NCI-H2227 (cell line): Measurements from ENCODE around the gene ZCCHC14.
"Not testable (repeated sequence)": the region's sequence is repeated elsewhere in the genome, so short reads cannot be mapped to it uniquely, and the experiment has no call there.

ENCODE experiments used
- DNase-seq: peaks from one replicate; lab custom pipeline; 2025; ENCODE audit not compliant: unreplicated experiment; lab: John Stamatoyannopoulos, UW

ZCCHC14 gene

DNA sequence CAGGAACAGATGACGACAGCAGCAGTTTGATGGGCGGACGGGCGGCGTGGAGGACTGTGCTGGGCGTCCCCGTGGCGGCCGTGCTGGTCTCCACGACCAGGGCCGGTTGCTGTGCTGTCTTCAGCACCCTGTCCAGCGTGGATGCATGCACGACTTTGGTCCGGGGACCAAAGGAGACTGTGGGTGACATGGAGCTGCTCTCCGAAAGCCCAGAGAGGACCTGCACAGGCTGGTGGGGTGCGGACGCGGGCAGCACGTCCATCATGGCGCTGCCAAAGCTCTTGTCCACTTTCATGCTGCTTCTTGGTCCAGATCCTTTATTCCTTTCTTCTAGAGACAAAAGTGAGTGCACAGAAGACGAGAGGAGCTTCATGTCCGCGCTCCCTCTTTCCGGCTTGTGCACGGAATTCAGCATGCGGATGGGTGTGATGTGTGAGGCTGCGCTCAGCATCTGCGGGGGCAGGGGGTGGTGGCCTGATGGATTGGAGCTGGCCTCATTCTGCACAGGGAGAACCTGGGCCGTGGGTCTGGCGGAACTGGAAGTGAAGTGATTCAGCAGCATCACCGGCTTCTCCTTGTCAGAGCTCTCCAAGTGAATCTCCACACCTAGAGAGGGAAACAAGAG is 80.3 kb downstream of the ZCCHC14 start:
- no peak for DNase-seq

GRCh38 chr16:87411375-87412271 is 81.2 kb downstream of the ZCCHC14 start:
- no peak for DNase-seq

DNA sequence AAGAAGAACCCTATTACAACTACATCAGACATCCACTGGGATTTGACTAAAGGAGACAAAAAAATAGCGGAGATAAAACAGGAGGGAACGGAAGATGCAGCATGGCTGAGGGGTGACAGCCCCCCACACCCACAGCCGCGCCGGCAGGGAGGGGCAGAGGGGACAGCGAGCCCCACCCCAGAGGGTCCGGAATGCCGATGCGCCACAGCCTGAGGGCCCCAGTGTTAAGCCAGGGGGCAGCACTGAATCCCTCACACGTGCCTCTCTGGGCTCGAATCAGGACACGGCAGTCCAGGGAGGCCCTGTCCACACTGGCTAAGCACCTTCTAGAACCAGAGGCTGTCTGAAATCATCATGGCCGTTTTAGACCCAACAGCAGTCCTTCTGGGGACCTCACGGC is 81.9 kb downstream of the ZCCHC14 start:
- no peak for DNase-seq

DNA sequence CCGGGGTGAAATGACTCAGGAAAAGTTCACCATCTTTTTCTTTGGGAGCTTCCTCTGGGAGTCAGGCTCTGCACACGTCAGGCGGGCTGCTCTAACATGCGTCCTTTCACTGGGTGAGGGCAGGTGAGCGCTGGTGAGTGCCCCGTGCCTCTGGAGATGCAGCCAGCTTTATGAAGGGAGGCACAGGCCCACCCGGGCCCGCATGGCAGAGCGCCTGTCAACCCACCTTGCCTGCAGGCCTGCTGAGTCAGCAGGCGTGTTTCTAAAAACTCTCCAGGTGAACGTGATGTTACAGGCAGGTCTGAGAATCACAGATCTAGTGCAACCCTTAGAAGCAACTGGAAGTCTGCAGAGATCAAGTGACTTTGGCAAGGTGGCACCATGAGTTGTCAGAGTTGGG is 82.3 kb downstream of the ZCCHC14 start:
- DNase-seq = no peak

DNA sequence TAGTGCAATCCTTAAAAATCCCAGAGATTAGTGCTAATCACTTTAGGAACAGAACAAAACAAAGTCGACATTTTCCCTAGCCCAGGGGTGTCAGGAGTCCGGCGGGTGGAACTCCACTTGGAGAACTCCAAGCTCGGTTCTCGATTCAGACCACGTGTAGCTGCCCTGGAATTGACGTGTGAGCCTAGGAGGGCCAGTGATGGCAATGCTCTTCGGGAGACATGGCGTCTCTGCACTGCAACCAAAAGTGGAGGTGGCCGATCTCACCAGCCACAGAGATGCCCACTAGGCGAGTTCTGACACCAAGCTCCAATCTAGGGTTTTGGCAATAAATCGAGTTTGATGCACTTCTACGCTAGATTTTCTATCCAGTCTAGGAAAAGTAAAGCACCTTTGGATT is 83.0 kb downstream of the ZCCHC14 start:
- no peak for DNase-seq

DNA sequence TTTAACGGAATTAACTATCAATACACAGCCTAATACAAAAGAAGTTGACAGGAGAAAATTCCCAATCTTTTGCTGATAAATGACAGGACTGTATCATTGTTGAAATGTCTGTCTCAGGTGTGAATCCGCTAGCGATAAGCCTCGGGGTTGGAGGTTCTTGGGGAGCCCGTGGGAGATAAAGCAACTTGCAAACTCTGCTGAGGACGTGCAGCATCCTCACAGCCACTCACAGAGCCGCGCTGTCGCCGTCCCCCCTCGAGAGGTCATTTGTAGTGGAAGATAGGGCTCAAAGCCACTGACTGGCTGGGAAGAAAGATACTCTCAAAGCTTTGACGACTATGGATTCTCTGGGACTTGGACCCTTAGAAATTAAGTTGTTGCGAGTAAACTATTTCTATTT is 83.7 kb downstream of the ZCCHC14 start:
- no peak for DNase-seq

DNA sequence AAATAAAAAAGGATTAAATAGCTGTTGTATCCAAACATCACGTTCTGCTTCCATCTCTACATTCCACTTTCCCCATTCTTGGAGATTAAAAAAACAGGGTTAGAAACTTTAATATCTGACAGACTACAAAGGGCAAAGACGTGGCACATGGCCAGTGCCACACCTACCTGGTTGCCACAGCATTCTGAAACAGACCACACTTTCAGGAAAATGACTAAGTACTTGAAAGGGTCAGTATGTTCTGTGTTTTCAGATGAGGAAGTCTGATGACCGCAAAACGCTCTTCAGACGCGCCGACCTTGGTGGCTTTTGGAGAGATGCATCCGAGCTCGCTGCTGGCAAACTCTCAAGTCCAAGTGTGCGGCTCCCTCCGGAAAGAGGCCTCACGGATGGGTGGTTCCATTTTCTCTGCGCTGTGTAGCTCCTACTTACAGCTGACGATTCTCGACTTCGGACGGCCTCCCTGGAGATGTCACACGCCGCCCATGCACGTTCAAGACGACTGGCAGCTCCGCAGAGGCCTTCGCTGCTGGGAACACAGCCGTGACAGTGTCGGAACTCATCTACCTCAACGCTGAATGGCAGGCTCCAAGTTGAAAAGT is 85.2 kb downstream of the ZCCHC14 start:
- no peak for DNase-seq

GRCh38 chr16:87406495-87407088 is 86.2 kb downstream of the ZCCHC14 start:
- DNase-seq = no peak

DNA sequence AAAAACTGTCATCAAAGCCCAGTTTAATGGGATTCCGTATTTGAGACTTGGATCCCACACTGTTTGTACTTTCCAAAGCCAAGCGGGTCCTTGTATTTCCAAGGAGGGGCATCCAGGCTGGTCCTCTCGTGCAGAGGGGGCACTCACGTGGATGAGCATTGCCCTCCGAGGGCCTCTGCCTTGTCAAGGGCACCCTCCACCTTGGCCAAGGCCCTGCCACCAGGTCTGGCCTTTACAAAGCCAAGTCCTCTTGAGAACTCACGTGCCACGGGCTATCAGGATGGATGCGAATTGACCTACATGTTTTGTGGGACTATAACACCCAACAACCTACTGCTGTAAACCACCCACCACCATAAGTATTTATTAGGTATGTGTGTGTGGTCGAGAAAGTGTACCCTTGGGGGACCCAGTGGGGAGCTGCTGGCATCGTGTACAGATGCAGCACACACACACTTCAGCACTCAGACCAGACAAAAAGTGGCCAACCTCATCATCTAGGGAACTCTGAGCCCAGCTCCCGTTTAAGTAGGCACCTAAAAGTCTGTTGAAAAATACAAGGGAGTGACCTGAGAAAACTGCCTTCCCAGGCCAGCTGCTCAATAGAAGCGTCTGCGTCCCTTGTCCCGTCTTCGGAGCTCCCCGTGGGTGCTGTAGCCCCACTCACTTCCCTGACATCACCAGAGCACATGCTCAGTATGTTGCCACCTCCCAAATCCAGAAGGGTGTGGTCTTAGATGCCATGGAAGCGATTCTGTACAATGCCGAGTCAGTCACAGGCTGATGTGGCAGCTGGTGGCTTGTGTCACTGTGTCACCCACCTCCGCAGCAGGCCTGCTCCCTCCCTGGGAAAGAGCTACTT is 87.8 kb downstream of the ZCCHC14 start:
- DNase-seq = no peak

- DNase-seq = no peak
These were observed 97.5 kb downstream of the ZCCHC14 start for GRCh38 chr16:87395181-87395842.

- DNase-seq = no peak
These were observed 99.2 kb downstream of the ZCCHC14 start for GRCh38 chr16:87393680-87394055.

- peak; percentile 22 for DNase-seq
These were observed 99.8 kb downstream of the ZCCHC14 start for GRCh38 chr16:87392821-87393679.

- DNase-seq = peak; percentile 95
These were observed 100.6 kb downstream of the ZCCHC14 start, which contains the start of gene MAP1LC3B for GRCh38 chr16:87391950-87392820. Gene MAP1LC3B, plus strand, starts transcription at chr16:87392336. Its CDS starts 92 bp downstream, at chr16:87392428.

DNA sequence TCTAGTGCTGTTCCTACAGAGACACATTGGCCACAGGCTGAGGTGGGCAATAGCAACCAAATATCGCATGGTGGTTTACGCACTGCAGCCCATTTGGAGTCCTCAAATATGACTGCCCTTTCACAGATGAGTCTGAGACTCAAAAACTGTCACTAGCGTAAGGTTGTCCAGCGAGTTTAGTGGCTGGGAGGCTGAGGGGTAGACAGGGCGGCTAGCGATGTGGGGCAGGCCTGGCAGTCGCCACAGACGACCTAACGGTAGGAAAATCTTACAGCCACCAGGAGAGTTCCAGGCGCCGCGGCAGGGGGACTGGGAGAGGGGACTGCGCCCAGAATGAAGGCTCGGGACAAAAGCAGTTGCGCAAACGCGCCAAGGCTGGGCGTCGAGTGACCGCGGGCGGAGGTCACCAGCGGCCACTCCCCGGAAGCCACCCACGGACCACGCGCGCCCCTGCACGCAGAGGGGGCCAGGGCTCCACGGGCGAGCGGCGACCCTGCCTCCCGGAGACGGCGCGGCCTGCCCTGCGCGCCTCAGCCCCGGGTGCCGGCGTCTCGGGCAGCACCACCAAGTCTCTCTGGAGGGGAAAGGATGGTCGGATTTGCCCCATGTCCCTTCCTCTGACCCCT is 101.4 kb downstream of the ZCCHC14 start:
- no peak for DNase-seq

GRCh38 chr16:87390641-87391323 is 102.0 kb downstream of the ZCCHC14 start:
- no peak for DNase-seq

DNA sequence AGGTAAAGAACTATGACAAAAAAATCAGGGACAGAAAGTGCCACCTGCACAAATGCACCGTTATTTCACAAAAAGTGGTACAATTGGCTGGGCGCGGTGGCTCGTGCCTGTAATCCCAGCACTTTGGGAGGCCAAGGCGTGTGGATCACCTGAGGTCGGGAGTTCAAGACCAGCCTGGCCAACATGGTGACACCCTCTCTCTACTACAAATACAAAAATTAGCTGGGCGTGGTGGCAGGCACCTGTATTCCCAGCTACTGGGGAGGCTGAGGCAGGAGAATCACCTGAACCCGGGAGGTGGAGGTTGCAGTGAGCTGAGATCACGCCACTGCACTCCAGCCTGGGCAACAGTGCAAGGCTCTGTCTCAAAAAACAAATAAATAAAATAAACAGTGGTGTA is 102.9 kb downstream of the ZCCHC14 start:
- not testable (repeated sequence) for DNase-seq

GRCh38 chr16:87389245-87389644 is 103.6 kb downstream of the ZCCHC14 start:
- peak; percentile 77 for DNase-seq
